ENCODE measurements around the gene IGHMBP2. TPM values are rescaled to one million over a fixed set of nuclear protein-coding genes. Genes with fewer than 3 reads are reported as not detected.

IGHMBP2 gene
- total RNA-seq, 2 experiments from 2014 or later: 17.5 to 37.9 TPM

DNA sequence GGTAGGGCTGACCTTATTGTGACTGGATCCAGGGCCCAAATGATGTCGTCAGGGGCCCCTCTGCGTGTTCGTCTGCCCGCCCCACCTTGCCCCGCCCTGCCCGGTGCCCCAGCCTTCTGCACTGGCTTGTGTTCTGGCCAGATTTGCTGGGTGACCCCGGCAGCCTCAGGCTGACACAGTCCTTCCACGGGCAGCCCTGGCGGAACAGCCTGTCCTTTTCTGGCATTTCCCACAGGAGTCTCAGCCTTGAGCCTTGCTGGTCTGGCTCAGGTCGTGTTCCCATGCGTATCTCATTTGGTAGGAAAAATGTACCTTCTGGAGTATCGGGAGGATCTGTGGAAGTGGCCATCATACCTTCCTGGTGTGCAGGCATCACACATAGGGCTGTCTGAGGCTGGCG is 31.0 kb downstream of the IGHMBP2 start:
- intact Hi-C loops (cut with micrococcal nuclease; ENCODE audit: unreplicated experiment): no loop called here
- no peaks in the 10 kb centered on the region for H3K9me3 ChIP-seq (ENCODE audit: low read length)
- H3K9me2 ChIP-seq (ENCODE audit: insufficient read depth, low read length): no peaks in the 10 kb centered on the region
- no peaks in the 10 kb centered on the region for H4K20me1 ChIP-seq (ENCODE audit: insufficient read depth, low read length)
- no peak for DNase-seq (ENCODE audit: low spot score)
- H3K4me3 ChIP-seq (ENCODE audit: low read depth, low read length, poor library complexity, severe bottlenecking): no peak overlapping the region
- H3K4me1 ChIP-seq (ENCODE audit: insufficient read depth, low read length, poor library complexity, severe bottlenecking): no peaks in the 10 kb centered on the region
- BruUV-seq (replicated peaks): no TSS peak
- no peaks in the 10 kb centered on the region for H3K79me2 ChIP-seq (ENCODE audit: insufficient read depth, low read depth, low read length)
- ChIA-PET POLR2A (interaction anchor here (0.6 kb wide), 1 partner anchor 13 kb away, joined by 3 read pairs; no protein-coding TSS in a partner anchor), CTCF (ENCODE audit: unreplicated experiment) (no interaction called here)
- TF ChIP-seq, protein P1, sequence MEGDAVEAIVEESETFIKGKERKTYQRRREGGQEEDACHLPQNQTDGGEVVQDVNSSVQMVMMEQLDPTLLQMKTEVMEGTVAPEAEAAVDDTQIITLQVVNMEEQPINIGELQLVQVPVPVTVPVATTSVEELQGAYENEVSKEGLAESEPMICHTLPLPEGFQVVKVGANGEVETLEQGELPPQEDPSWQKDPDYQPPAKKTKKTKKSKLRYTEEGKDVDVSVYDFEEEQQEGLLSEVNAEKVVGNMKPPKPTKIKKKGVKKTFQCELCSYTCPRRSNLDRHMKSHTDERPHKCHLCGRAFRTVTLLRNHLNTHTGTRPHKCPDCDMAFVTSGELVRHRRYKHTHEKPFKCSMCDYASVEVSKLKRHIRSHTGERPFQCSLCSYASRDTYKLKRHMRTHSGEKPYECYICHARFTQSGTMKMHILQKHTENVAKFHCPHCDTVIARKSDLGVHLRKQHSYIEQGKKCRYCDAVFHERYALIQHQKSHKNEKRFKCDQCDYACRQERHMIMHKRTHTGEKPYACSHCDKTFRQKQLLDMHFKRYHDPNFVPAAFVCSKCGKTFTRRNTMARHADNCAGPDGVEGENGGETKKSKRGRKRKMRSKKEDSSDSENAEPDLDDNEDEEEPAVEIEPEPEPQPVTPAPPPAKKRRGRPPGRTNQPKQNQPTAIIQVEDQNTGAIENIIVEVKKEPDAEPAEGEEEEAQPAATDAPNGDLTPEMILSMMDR (conservative IDR thresholded peaks at IDR 0.05; ENCODE audit: low read length): no peak
- no peak for TF ChIP-seq EZH2phosphoT487 (IDR thresholded peaks at IDR 0.05; ENCODE audit: borderline replicate concordance, low read depth, low read length)
- H3K4me2 ChIP-seq (ENCODE audit: low read length): no peak overlapping the region
- H2AFZ ChIP-seq (ENCODE audit: low read length): no peak overlapping the region
- H3K27ac ChIP-seq (ENCODE audit: low read depth, low read length, poor library complexity, severe bottlenecking): no peak overlapping the region
- H3K36me3 ChIP-seq (ENCODE audit: insufficient read depth, low read length): peaks cover 32% of the 10 kb centered on the region

DNA sequence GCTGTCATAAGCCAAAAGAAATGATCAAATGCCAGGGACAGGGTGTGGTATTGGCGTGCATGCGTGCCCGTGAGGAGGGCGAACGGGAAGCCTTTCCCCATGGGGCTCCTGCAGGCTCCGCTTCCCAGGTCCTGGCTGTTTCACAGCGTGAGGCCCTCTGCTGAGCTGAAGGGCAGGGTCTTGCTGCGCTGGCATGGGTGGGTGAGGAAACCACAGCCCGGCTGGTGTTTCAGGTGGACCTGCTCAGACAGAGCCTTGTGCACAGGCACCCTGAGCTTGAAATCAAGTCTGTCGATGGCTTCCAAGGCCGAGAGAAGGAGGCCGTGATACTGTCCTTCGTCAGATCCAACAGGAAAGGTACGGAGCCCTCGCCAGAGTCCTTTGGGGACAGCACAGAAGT is 31.4 kb downstream of the IGHMBP2 start:
- POLR2A ChIA-PET: no interaction called here
- no TSS peak for BruUV-seq (replicated peaks)

More for the DNA sequence above, 31.4 kb downstream of the IGHMBP2 start:
- Histone ChIP-seq H3K27ac (ENCODE audit: low read depth, low read length, poor library complexity, severe bottlenecking) (no peak overlapping the region), H3K9me3 (ENCODE audit: low read length) (no peaks in the 10 kb centered on the region), H4K20me1 (ENCODE audit: insufficient read depth, low read length) (no peaks in the 10 kb centered on the region), H3K4me3 (ENCODE audit: low read depth, low read length, poor library complexity, severe bottlenecking) (no peak overlapping the region), H3K36me3 (ENCODE audit: insufficient read depth, low read length) (peaks cover 28% of the 10 kb centered on the region), H3K79me2 (ENCODE audit: insufficient read depth, low read depth, low read length) (no peaks in the 10 kb centered on the region), H3K4me2 (ENCODE audit: low read length) (no peak overlapping the region), H2AFZ (ENCODE audit: low read length) (no peak overlapping the region), H3K9me2 (ENCODE audit: insufficient read depth, low read length) (no peaks in the 10 kb centered on the region), H3K4me1 (ENCODE audit: insufficient read depth, low read length, poor library complexity, severe bottlenecking) (no peaks in the 10 kb centered on the region)
- TF ChIP-seq, protein P1 (conservative IDR thresholded peaks at IDR 0.05; ENCODE audit: low read length): no peak
- no peak for TF ChIP-seq EZH2phosphoT487 (IDR thresholded peaks at IDR 0.05; ENCODE audit: borderline replicate concordance, low read depth, low read length)
- intact Hi-C loops (cut with micrococcal nuclease; ENCODE audit: unreplicated experiment): no loop called here
- CTCF ChIA-PET (ENCODE audit: unreplicated experiment): no interaction called here
- DNase-seq (ENCODE audit: low spot score): no peak
